Measurements from ENCODE around the gene APC. TPM values are rescaled to one million over a fixed set of nuclear protein-coding genes. Genes with fewer than 3 reads are reported as not detected.

The APC gene
- total and polyA plus RNA-seq, 2 of the 8 experiments (the other 6 are each of a cell fraction or from before 2014, with no cell fraction given) = 6.8 to 41.9 TPM

GRCh38 chr5:112737070-112737462 lies 619 bp upstream of the APC start (continued):
- TF ChIP-seq GTF2F1 (IDR thresholded peaks at IDR 0.05; ENCODE audit: borderline replicate concordance, low read depth, low read length) = no peak
- TF ChIP-seq, protein P1, sequence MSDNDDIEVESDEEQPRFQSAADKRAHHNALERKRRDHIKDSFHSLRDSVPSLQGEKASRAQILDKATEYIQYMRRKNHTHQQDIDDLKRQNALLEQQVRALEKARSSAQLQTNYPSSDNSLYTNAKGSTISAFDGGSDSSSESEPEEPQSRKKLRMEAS (IDR thresholded peaks at IDR 0.05) = no peak
